ENCODE results near the gene MORC1. TPM values are rescaled to one million over a fixed set of nuclear protein-coding genes. Genes with fewer than 3 reads are reported as not detected.
"Not testable (repeated sequence)": the region's sequence is repeated elsewhere in the genome, so short reads cannot be mapped to it uniquely, and the experiment has no call there.

Gene MORC1
- total RNA-seq, 2 donors from 2014 or later, result not detected

GRCh38 chr3:109081746-109082510 lies 36.0 kb downstream of the MORC1 start:
- no peak overlapping the region for H3K4me3 ChIP-seq
- no peak for DNase-seq (ENCODE audit: low spot score)
- no peaks in the 10 kb centered on the region for H3K27me3 ChIP-seq
- H3K36me3 ChIP-seq, result no peaks in the 10 kb centered on the region
- no peak overlapping the region for H3K27ac ChIP-seq
- H3K4me1 ChIP-seq, result no peaks in the 10 kb centered on the region
- TF ChIP-seq CTCF (IDR thresholded peaks at IDR 0.05), result peak in 1 of 2 donors; percentile 52
- H3K9me3 ChIP-seq, result peaks cover 0 to 13% of the 10 kb centered on the region in 2 donors

- H3K27me3 ChIP-seq; H3K4me3 ChIP-seq; H3K4me1 ChIP-seq; H3K36me3 ChIP-seq; H3K27ac ChIP-seq; DNase-seq (ENCODE audit: low spot score): not testable (repeated sequence)
- H3K9me3 ChIP-seq, result peaks cover 0 to 13% of the 10 kb centered on the region in 2 donors
Observed at GRCh38 chr3:109080090-109080489, 37.8 kb downstream of the MORC1 start.

- Histone ChIP-seq H3K27ac (no peak overlapping the region), H3K4me3 (no peak overlapping the region), H3K9me3 (no peaks in the 10 kb centered on the region), H3K36me3 (no peaks in the 10 kb centered on the region), H3K4me1 (peaks cover 0 to 8% of the 10 kb centered on the region in 2 donors), H3K27me3 (no peaks in the 10 kb centered on the region)
- no peak for DNase-seq (ENCODE audit: low spot score)
- TF ChIP-seq CTCF (IDR thresholded peaks at IDR 0.05), result no peak
Observed at GRCh38 chr3:109073116-109073515, 44.8 kb downstream of the MORC1 start.

GRCh38 chr3:109072194-109072593 lies 45.7 kb downstream of the MORC1 start:
- Histone ChIP-seq H3K9me3 (no peaks in the 10 kb centered on the region), H3K27ac (no peak overlapping the region), H3K4me3 (no peak overlapping the region), H3K4me1 (peaks cover 0 to 8% of the 10 kb centered on the region in 2 donors), H3K27me3 (no peaks in the 10 kb centered on the region), H3K36me3 (no peaks in the 10 kb centered on the region)
- no peak for TF ChIP-seq CTCF (IDR thresholded peaks at IDR 0.05)
- DNase-seq (ENCODE audit: low spot score), result no peak

GRCh38 chr3:109071350-109072142 lies 46.4 kb downstream of the MORC1 start:
- no peak overlapping the region for H3K27ac ChIP-seq
- no peaks in the 10 kb centered on the region for H3K9me3 ChIP-seq
- no peaks in the 10 kb centered on the region for H3K27me3 ChIP-seq
- no peak overlapping the region for H3K4me3 ChIP-seq
- no peak for DNase-seq (ENCODE audit: low spot score)
- H3K4me1 ChIP-seq, result peaks cover 0 to 8% of the 10 kb centered on the region in 2 donors
- H3K36me3 ChIP-seq, result no peaks in the 10 kb centered on the region
- TF ChIP-seq CTCF (IDR thresholded peaks at IDR 0.05), result no peak

- H3K36me3 ChIP-seq, result no peaks in the 10 kb centered on the region
- H3K9me3 ChIP-seq, result no peaks in the 10 kb centered on the region
- DNase-seq (ENCODE audit: low spot score), result no peak
- H3K27ac ChIP-seq, result no peak overlapping the region
- no peak for TF ChIP-seq CTCF (IDR thresholded peaks at IDR 0.05)
- H3K4me3 ChIP-seq, result no peak overlapping the region
- H3K4me1 ChIP-seq, result peaks cover 0 to 8% of the 10 kb centered on the region in 2 donors
- no peaks in the 10 kb centered on the region for H3K27me3 ChIP-seq
Observed at GRCh38 chr3:109070211-109070610, 47.7 kb downstream of the MORC1 start.

Measured in right atrium auricular region (tissue), 2 donors.